Measurements from ENCODE around the gene C1QL1. TPM values are rescaled to one million over a fixed set of nuclear protein-coding genes. Genes with fewer than 3 reads are reported as not detected.

C1QL1 gene
- total RNA-seq, 2 donors from 2014 or later = 0.32 to 0.34 TPM

DNA sequence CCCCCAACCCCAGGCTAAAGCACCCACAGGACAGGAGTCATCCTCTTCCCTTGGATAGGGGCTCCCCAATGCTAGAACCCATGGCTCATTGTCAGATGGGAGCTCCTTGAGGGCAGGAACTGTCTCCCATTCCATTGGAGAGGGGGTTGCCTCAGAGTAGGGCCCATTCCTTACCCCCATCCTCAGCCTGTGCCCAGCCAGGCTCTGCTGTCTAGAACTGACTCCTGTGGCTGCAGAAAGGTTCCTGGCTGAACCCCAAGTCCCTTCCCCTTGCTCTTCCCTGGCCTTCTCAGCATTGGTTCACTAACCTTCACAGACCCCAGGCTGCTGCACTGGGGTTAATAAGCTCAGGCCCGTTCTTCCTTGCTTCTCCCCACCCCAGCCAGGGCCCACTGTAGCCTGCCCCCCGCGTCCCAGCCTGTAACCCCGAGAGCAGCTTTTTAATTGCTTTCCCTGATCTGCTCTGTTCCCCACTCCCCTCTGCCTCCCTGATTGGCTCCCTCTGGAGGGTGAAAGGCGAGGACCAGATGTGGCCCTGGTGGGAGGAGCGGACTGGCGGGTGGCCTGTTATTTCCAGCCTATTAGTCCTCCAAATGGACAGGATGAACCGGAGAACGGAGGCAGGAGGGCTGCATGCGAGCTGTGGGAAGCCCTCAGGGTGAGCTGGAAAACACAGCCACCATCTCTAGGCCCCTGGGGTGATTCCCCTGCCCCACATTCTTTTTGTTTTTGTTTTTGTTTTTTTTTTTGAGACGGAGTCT, 46.8 kb downstream of the C1QL1 start:
- no peak for ATAC-seq (replicated peaks)
- H3K36me3 Mint-ChIP-seq (ENCODE audit: low read depth) = no peaks in the 10 kb centered on the region
- no peaks in the 10 kb centered on the region for H3K4me1 Mint-ChIP-seq
- H3K4me3 Mint-ChIP-seq = no peak overlapping the region
- peaks cover 7% of the 10 kb centered on the region for H3K27me3 Mint-ChIP-seq
- H3K27ac Mint-ChIP-seq = no peak overlapping the region
- no peaks in the 10 kb centered on the region for H3K9me3 Mint-ChIP-seq

GRCh38 chr17:44920565-44920940, 47.5 kb downstream of the C1QL1 start:
- no peak overlapping the region for H3K4me3 Mint-ChIP-seq
- no peak for ATAC-seq (replicated peaks)
- no peaks in the 10 kb centered on the region for H3K36me3 Mint-ChIP-seq (ENCODE audit: low read depth)
- H3K27me3 Mint-ChIP-seq = peaks cover 7% of the 10 kb centered on the region
- no peak overlapping the region for H3K27ac Mint-ChIP-seq
- H3K4me1 Mint-ChIP-seq = no peaks in the 10 kb centered on the region
- no peaks in the 10 kb centered on the region for H3K9me3 Mint-ChIP-seq

DNA sequence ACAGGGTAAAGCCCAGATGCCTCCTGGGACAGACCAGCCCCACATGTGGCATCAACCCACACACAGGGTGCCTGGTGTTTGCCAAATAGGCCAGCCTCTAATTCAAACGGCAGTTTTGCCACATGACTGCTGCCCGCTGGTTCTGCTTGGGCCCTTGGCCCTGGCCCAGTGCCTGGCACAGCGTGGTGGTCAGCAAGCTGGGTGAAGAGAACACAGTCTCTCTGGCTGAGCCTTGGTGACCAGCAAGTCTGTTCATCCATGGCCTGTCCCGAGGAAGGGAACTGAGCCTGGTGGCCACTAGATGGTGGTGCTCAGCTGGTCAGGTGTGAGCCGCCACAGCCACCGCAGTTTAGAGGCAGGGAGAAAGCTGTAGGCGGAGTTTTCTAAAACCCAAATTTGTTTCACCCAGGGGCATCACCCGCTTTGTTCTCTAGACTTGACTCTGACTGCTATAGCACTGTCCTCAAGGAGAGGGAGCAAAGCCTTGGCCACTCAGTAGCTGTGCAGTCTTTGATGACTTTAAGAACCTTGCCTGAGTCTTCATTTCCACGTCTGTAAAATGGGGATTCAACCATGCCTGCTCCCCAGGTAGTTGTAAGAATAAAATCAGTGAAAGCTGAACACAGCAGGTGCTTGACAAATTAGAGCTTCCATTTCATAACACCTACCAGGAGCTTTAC, 48.1 kb downstream of the C1QL1 start:
- no peaks in the 10 kb centered on the region for H3K9me3 Mint-ChIP-seq
- H3K4me3 Mint-ChIP-seq = no peak overlapping the region
- peak; percentile 96 for ATAC-seq (replicated peaks)
- H3K27ac Mint-ChIP-seq = no peak overlapping the region
- H3K4me1 Mint-ChIP-seq = no peaks in the 10 kb centered on the region
- H3K27me3 Mint-ChIP-seq = peaks cover 7% of the 10 kb centered on the region
- H3K36me3 Mint-ChIP-seq (ENCODE audit: low read depth) = no peaks in the 10 kb centered on the region

DNA sequence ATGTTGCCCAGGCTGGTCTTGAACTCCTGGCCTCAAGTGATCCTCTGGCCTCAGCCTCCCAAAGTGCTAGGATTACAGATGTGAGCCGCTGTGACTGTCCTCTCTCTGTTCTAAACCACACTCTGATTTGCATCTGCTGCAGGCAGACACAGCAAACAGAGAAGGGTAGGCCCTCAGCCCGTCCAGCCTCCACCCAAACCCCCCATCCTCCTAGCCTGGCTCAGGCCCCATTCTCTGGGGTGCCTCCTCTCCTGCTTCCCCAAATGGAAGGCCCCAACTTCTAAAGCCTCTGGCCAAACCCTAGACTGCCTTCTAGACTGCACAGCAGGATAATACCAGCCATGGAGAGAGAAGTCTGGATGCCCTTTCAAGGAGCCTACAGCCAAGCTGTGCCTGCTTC, 48.7 kb downstream of the C1QL1 start:
- Mint-ChIP-seq H3K4me3 (no peak overlapping the region), H3K27me3 (peaks cover 10% of the 10 kb centered on the region), H3K27ac (no peak overlapping the region)

DNA sequence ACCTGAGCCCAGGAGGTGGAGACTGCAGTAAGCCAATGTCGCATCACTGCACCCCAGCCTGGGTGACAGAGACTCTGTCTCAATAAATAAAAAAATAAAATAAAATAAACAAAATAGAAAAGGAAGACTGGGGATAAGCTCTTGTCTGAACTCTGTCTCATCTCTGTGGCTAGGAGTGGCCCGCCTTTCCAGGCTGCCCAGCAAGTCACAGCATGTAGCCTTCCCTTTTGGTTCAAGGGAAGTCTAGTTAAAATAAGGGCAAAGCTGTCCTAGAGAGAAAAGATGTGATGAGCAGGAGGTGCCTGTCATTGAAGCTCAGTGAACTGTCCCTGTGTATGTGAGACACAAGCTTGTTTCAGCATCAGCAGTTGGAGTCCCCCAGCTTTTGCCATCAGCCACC, 50.1 kb downstream of the C1QL1 start:
- Mint-ChIP-seq H3K36me3 (ENCODE audit: low read depth) (no peaks in the 10 kb centered on the region), H3K4me3 (no peak overlapping the region), H3K27ac (no peak overlapping the region), H3K27me3 (peaks cover 16% of the 10 kb centered on the region), H3K9me3 (no peaks in the 10 kb centered on the region), H3K4me1 (peaks cover 6% of the 10 kb centered on the region)
- ATAC-seq (replicated peaks) = no peak

More for the DNA sequence above, 48.7 kb downstream of the C1QL1 start:
- ATAC-seq (replicated peaks) = no peak
- no peaks in the 10 kb centered on the region for H3K36me3 Mint-ChIP-seq (ENCODE audit: low read depth)
- no peaks in the 10 kb centered on the region for H3K4me1 Mint-ChIP-seq
- no peaks in the 10 kb centered on the region for H3K9me3 Mint-ChIP-seq

- Mint-ChIP-seq H3K27me3 (peaks cover 19% of the 10 kb centered on the region), H3K4me1 (peaks cover 6% of the 10 kb centered on the region), H3K4me3 (no peak overlapping the region), H3K27ac (no peak overlapping the region), H3K9me3 (no peaks in the 10 kb centered on the region), H3K36me3 (ENCODE audit: low read depth) (no peaks in the 10 kb centered on the region)
- ATAC-seq (replicated peaks) = no peak
Observed at GRCh38 chr17:44917456-44917855, 50.6 kb downstream of the C1QL1 start.

DNA sequence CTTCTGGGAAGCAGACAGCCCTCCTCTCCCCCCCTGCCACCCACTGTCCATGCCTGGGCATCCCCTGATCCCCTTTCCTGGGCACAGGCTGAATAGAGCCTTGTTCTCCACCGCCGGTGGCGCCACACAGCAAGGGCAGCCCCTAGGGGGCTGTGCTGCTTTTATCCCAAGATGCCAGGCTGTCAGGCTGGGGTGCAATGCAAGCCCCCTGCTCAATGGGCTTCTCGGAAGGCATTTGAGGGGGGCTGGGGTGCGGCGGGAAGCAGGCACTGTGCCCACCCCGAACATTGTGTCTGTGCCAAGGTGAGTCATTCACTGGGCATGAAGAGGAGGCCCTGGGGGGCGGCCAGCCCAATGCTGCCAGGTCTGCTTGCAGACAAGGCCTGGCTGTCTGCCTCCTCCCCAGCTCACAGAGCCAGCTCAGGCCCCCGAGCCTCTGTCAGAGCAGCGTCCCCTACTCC, 51.3 kb downstream of the C1QL1 start:
- peaks cover 21% of the 10 kb centered on the region for H3K27me3 Mint-ChIP-seq
- no peaks in the 10 kb centered on the region for H3K36me3 Mint-ChIP-seq (ENCODE audit: low read depth)
- H3K4me1 Mint-ChIP-seq = peaks cover 6% of the 10 kb centered on the region
- H3K9me3 Mint-ChIP-seq = no peaks in the 10 kb centered on the region
- no peak for ATAC-seq (replicated peaks)
- H3K27ac Mint-ChIP-seq = no peak overlapping the region
- no peak overlapping the region for H3K4me3 Mint-ChIP-seq

- ATAC-seq (replicated peaks) = no peak
- Mint-ChIP-seq H3K9me3 (no peaks in the 10 kb centered on the region), H3K4me3 (no peak overlapping the region), H3K4me1 (peaks cover 6% of the 10 kb centered on the region), H3K36me3 (ENCODE audit: low read depth) (no peaks in the 10 kb centered on the region), H3K27ac (no peak overlapping the region), H3K27me3 (peaks cover 17% of the 10 kb centered on the region)
Observed at GRCh38 chr17:44915862-44916780, 52.0 kb downstream of the C1QL1 start.

DNA sequence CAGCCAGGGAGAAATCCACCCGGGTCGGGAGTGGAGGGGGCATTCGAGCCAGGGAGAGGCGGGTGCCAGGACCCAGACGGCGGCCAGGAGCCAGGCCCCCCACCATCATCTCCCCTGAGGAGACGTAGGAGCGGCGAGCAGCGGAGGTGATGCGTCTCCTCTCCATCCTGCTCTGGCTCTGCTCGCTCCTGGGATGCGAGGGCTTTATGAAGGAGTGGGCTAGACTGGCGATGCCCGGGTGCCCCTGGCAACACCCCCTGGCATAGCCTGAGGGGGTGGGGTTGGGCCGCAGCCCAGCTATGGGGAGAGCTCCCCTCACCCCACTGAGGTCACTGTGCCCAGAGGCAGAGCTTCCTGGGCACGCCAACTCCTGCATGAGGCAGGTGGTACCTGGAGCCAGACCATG, 52.8 kb downstream of the C1QL1 start, which contains the start of gene GFAP:
Gene GFAP (minus strand): TSS at position 180 of the 406 bp plus-strand sequence. CDS start 14 bp downstream, at position 166.
- Mint-ChIP-seq H3K36me3 (ENCODE audit: low read depth) (no peaks in the 10 kb centered on the region), H3K4me3 (no peak within 1 kb of the TSS), H3K27me3 (peaks cover 19% of the 10 kb centered on the region), H3K27ac (no peak within 1 kb of the TSS), H3K9me3 (no peaks in the 10 kb centered on the region), H3K4me1 (peaks cover 10% of the 10 kb centered on the region)
- no peak for ATAC-seq (replicated peaks)

GRCh38 chr17:44914698-44915271, 53.3 kb downstream of the C1QL1 start:
- no peaks in the 10 kb centered on the region for H3K9me3 Mint-ChIP-seq
- H3K36me3 Mint-ChIP-seq (ENCODE audit: low read depth) = no peaks in the 10 kb centered on the region
- no peak overlapping the region for H3K27ac Mint-ChIP-seq
- H3K4me1 Mint-ChIP-seq = peaks cover 10% of the 10 kb centered on the region
- H3K4me3 Mint-ChIP-seq = no peak overlapping the region
- H3K27me3 Mint-ChIP-seq = peaks cover 19% of the 10 kb centered on the region
- no peak for ATAC-seq (replicated peaks)

DNA sequence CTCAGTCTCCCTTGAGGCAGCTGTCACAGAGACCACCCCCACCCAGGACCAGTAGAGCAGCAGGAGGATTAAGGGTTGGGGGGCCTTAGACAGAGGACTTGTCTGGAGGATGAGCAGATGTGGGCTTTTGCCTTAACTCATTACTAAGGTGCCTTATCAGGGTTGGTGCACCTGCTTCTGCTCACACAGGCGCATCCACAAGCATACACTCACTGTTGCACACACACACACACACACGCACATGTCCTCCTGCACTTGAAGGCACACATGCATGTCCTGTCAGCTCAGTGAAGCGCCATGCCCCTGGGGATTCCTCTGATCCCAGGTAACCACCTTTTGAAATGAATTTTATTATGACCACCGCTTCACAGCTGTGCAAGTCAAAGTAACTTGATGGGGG, 54.0 kb downstream of the C1QL1 start:
- Mint-ChIP-seq H3K4me1 (peaks cover 10% of the 10 kb centered on the region), H3K4me3 (no peak overlapping the region), H3K27ac (no peak overlapping the region), H3K36me3 (ENCODE audit: low read depth) (no peaks in the 10 kb centered on the region), H3K27me3 (peaks cover 19% of the 10 kb centered on the region), H3K9me3 (no peaks in the 10 kb centered on the region)
- ATAC-seq (replicated peaks) = no peak

- no peaks in the 10 kb centered on the region for H3K9me3 Mint-ChIP-seq
- no peak overlapping the region for H3K27ac Mint-ChIP-seq
- H3K36me3 Mint-ChIP-seq (ENCODE audit: low read depth) = no peaks in the 10 kb centered on the region
- peaks cover 10% of the 10 kb centered on the region for H3K4me1 Mint-ChIP-seq
- peaks cover 19% of the 10 kb centered on the region for H3K27me3 Mint-ChIP-seq
- no peak overlapping the region for H3K4me3 Mint-ChIP-seq
- ATAC-seq (replicated peaks) = no peak
Observed at GRCh38 chr17:44913676-44914075, 54.4 kb downstream of the C1QL1 start.

DNA sequence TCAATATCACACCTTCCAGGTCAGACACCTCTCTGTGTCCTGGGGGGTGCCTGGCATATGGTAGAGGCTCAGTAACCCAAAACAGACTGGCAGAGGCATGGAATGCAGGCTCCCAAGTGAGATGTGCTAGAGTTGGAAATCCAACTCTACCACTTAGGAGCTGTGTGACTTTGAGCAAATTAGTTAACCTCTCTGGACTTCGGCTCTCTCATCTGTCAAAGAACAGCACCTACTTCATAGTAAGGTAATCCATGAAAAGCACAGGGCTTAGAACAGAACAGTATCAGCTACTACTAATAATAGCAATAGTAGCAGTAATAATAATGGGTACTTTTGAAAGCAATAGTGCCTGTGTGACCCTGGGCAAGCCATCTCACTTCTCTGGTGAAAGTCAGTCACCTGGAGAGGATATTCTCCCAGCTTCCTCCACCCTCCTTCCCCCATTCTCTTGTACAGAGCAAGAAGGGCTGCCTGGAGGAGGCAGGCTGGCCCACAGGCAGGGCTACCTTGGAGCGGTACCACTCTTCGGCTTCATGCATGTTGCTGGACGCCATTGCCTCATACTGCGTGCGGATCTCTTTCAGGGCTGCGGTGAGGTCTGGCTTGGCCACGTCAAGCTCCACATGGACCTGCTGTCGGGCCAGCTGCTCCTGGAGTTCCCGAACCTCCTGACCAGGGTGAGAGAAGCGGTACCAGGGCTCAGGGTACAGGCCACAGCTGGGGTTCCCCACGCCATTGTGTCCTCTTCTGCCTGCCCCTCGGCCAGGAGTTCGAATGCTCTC, 55.1 kb downstream of the C1QL1 start:
- peak overlapping the region; percentile 31 for H3K27ac Mint-ChIP-seq
- H3K9me3 Mint-ChIP-seq = no peaks in the 10 kb centered on the region
- peak overlapping the region; percentile 38 for H3K4me3 Mint-ChIP-seq
- ATAC-seq (replicated peaks) = no peak
- no peaks in the 10 kb centered on the region for H3K36me3 Mint-ChIP-seq (ENCODE audit: low read depth)
- H3K4me1 Mint-ChIP-seq = peaks cover 10% of the 10 kb centered on the region
- H3K27me3 Mint-ChIP-seq = peaks cover 19% of the 10 kb centered on the region

Measured in activated T-helper 17 cell treated with anti-CD3 and anti-CD28 coated beads, Interleukin-2, amount 50 U/mL, for 72 hours (primary cell).